Endometrial microvascular endothelial cells (primary cell): ENCODE results near the gene MYOZ3. TPM values are rescaled to one million over a fixed set of nuclear protein-coding genes. Genes with fewer than 3 reads are reported as not detected.

Experiments
- in situ Hi-C: cut with HindIII; loops from 2 replicates; pipeline ENCODE4 v1.10.0; 2017; ENCODE audit warnings: low sequenced_read_pairs, low pct_unique_long_range_greater_than_20kb; ENCODE audit errors: inconsistent ontology term
- total RNA-seq: library from RNA; depleted of rRNA; stranded (reverse); fragments of >200 nt; gene quantifications from one replicate; pipeline ENCODE4 v1.2.3, GENCODE V29; 2015; ENCODE audit errors: inconsistent ontology term

Gene MYOZ3
- total RNA-seq, 1 donor from 2014 or later, result 0.09 TPM

GRCh38 chr5:150640311-150641005 lies 20.6 kb upstream of the MYOZ3 start, which contains the start of gene SYNPO:
TSS of gene SYNPO (plus strand) at chr5:150640660. CDS start at chr5:150648276, 7,616 bp downstream.
- in situ Hi-C loops, result no loop called here

- in situ Hi-C loops, result no loop called here
These were observed 20.0 kb upstream of the MYOZ3 start for GRCh38 chr5:150641006-150641570.

- in situ Hi-C loops, result no loop called here
These were observed 19.1 kb upstream of the MYOZ3 start for GRCh38 chr5:150641824-150642566.

- in situ Hi-C loops, result no loop called here
These were observed 18.5 kb upstream of the MYOZ3 start for GRCh38 chr5:150642567-150642927.

GRCh38 chr5:150642991-150643710 lies 17.9 kb upstream of the MYOZ3 start:
- in situ Hi-C loops, result no loop called here

GRCh38 chr5:150644058-150644457 lies 17.0 kb upstream of the MYOZ3 start:
- in situ Hi-C loops, result no loop called here

- in situ Hi-C loops, result no loop called here
These were observed 16.5 kb upstream of the MYOZ3 start for GRCh38 chr5:150644514-150644913.

GRCh38 chr5:150645070-150645700 lies 15.9 kb upstream of the MYOZ3 start:
- in situ Hi-C loops, result no loop called here

- in situ Hi-C loops, result no loop called here
These were observed 13.5 kb upstream of the MYOZ3 start for GRCh38 chr5:150647275-150648251.

- in situ Hi-C loops, result no loop called here
These were observed 12.6 kb upstream of the MYOZ3 start for GRCh38 chr5:150648294-150649107.

- in situ Hi-C loops, result loop anchor here (25.0 kb wide), 2 partner anchors 187 to 337 kb away; partner anchors contain the start of gene ARSI
These were observed 11.7 kb upstream of the MYOZ3 start for GRCh38 chr5:150649108-150650020.

GRCh38 chr5:150650021-150651006 lies 10.7 kb upstream of the MYOZ3 start:
- in situ Hi-C loops, result loop anchor here (25.0 kb wide), 2 partner anchors 188 to 338 kb away; partner anchors contain the start of gene ARSI

- in situ Hi-C loops, result loop anchor here (25.0 kb wide), 2 partner anchors 189 to 339 kb away; partner anchors contain the start of gene ARSI
These were observed 9.7 kb upstream of the MYOZ3 start for GRCh38 chr5:150651382-150651781.

- in situ Hi-C loops, result loop anchor here (25.0 kb wide), 2 partner anchors 190 to 340 kb away; partner anchors contain the start of gene ARSI
These were observed 9.0 kb upstream of the MYOZ3 start for GRCh38 chr5:150651924-150652671.
